Adrenal gland (tissue), 12 donors: ENCODE data around the gene SRGAP3. TPM values are rescaled to one million over a fixed set of nuclear protein-coding genes. Genes with fewer than 3 reads are reported as not detected.

Experiments
- DNase-seq, 7 donors: peaks; one replicate each; pipeline ENCODE4 v3.0.0-alpha.2; 2019 to 2020
- H3K27ac ChIP-seq, 5 donors: fragments of 200-600 bp; sonication (generic) in 4 of 5; 1 replicate in 3 of 5; 2 replicates in 2 of 5; pipeline versions ENCODE4 v1.5.1 to v1.8.0; 2016 to 2020; ENCODE audit warnings: mild to moderate bottlenecking in 1 of 5
- H3K27me3 ChIP-seq: fragments of 200-600 bp; 2 replicates; pipeline ENCODE4 v1.8.0; 2021
- H3K36me3 ChIP-seq, 2 donors: fragments of 200-600 bp; replicated peaks in 1 of 2; 1 replicate in 1 of 2; 2 replicates in 1 of 2; pipeline versions ENCODE4 v1.5.1 to v1.8.0; 2018 to 2022
- H3K4me1 ChIP-seq, 2 donors: fragments of 200-600 bp; replicated peaks in 1 of 2; 1 replicate in 1 of 2; 2 replicates in 1 of 2; pipeline versions ENCODE4 v1.5.1 to v1.8.0; 2018 to 2021
- H3K4me3 ChIP-seq, 4 donors: fragments of 200-600 bp; sonication (generic) in 3 of 4; one replicate each; pipeline ENCODE4 v1.5.1; 2016 to 2018
- H3K9me3 ChIP-seq, 3 donors: fragments of 200-600 bp; sonication (generic) in 1 of 3; replicated peaks in 1 of 3; 1 replicate in 2 of 3; 2 replicates in 1 of 3; pipeline versions ENCODE4 v1.5.1 to v1.8.0; 2016 to 2021
- POLR2A ChIP-seq, 2 donors: fragments of 450-650 bp; IDR thresholded peaks; one replicate each; pipeline ENCODE4 v1.6.1; 2017; ENCODE audit warnings: antibody characterized with exemption in 2 of 2, mild to moderate bottlenecking in 2 of 2, moderate library complexity in 1 of 2
- WGBS, 4 donors: extraction: QIAGEN DNeasy Blood & Tissue Kit in 2 of 4; methylation state at CpG; one replicate each; pipeline versions ENCODE4 v1.1.5 to v1.1.7; 2013 to 2017; 5-methylcytosine and 5-hydroxymethylcytosine counted together
- intact Hi-C, 2 donors: fragments of 100-400 bp; cut with DNase I; formaldehyde crosslinking; loops; one replicate each; pipeline versions ENCODE4 v1.14.1 to v1.15.0; 2022 to 2023
- polyA plus RNA-seq, 3 donors: library from polyadenylated mRNA; stranded (reverse); fragments of 200-250 nt in 2 of 3; fragments of 350-450 nt in 1 of 3; fragmentation: Illumina TruSeq in 1 of 3; extraction: RNeasy Lipid Tissue Mini Kit (QIAGEN cat#74804) in 1 of 3; gene quantifications; one replicate each; pipeline ENCODE4 v1.2.3, GENCODE V29; 2013 to 2014
- total RNA-seq, 9 donors: library from RNA; depleted of rRNA in 4 of 9; stranded (reverse); fragments of >200 nt in 4 of 9; fragments of 120-200 nt in 1 of 9; fragmentation: NEBNext Ultra II Directional in 1 of 9; extraction: Animal tissue kit (Norgen Biotek cat#: 25700) in 1 of 9; gene quantifications; one replicate each; pipeline versions ENCODE4 v1.1.0 to v1.2.4, GENCODE V29; 2013 to 2023
- TF ChIP-seq, protein P1 (sequence below), 6 experiments: fragments of 450-650 bp in 4 of 6; fragments of 200-600 bp in 2 of 6; sonication (generic) in 1 of 6; IDR thresholded peaks; 1 replicate in 5 of 6; 2 replicates in 1 of 6; pipeline versions ENCODE4 v1.5.1 to v1.8.0; 2016 to 2021; ENCODE audit warnings: antibody characterized with exemption in 6 of 6, mild to moderate bottlenecking in 2 of 6, moderate library complexity in 1 of 6
- donor health status: healthy with polysubstance abuse.
- donor health status: Bipolar disorder and iron deficiency.
- donor health status: DM: yes; HTN: yes; CAD: no.
- donor health status: DM: no; HTN: no; CAD: no.
- donor health status: DM: no; HTN: no; CAD: no.
- donor health status: DM: yes; HTN: yes; CAD: no.

Gene SRGAP3
- total and polyA plus RNA-seq, 12 donors, result 3.3 to 35.0 (median 17.8) TPM

DNA sequence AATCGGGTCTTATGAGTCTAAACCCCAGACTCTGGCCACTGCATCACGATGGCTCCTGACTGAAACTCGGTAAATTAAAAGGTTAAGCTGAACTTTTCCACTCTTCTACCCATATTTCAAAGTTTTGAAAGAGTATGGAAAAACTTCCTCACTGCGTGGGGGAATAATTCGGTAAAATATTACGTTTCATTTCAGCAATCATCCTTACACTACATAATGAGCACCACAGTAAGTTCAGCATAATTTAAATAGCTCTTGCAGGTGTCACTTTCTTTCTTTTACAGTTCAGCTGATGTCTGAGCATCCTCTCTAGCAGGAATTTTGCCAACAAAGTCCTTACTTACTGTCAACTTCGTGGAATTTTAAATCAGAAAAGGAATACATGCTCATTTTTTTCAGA lies 17.5 kb downstream of the SRGAP3 start:
- Histone ChIP-seq H3K27me3 (no peaks in the 10 kb centered on the region), H3K4me1 (peaks cover 26 to 39% of the 10 kb centered on the region in 2 donors), H3K27ac (peak overlapping the region in 2 of 5 donors; percentile 30 to 80), H3K9me3 (no peaks in the 10 kb centered on the region), H3K36me3 (no peaks in the 10 kb centered on the region), H3K4me3 (no peak overlapping the region)
- TF ChIP-seq POLR2A (IDR thresholded peaks at IDR 0.05), result no peak
- TF ChIP-seq, protein P1, sequence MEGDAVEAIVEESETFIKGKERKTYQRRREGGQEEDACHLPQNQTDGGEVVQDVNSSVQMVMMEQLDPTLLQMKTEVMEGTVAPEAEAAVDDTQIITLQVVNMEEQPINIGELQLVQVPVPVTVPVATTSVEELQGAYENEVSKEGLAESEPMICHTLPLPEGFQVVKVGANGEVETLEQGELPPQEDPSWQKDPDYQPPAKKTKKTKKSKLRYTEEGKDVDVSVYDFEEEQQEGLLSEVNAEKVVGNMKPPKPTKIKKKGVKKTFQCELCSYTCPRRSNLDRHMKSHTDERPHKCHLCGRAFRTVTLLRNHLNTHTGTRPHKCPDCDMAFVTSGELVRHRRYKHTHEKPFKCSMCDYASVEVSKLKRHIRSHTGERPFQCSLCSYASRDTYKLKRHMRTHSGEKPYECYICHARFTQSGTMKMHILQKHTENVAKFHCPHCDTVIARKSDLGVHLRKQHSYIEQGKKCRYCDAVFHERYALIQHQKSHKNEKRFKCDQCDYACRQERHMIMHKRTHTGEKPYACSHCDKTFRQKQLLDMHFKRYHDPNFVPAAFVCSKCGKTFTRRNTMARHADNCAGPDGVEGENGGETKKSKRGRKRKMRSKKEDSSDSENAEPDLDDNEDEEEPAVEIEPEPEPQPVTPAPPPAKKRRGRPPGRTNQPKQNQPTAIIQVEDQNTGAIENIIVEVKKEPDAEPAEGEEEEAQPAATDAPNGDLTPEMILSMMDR (IDR thresholded peaks at IDR 0.05), result no peak
- DNase-seq, result no peak
- intact Hi-C loops, result no loop called here
- WGBS, 4 donors, result 80 to 87% (median 85%) methylated on average over 7 of the region's 7 CpGs

GRCh38 chr3:9231471-9231870 lies 18.0 kb downstream of the SRGAP3 start:
- intact Hi-C loops, result no loop called here
- Histone ChIP-seq H3K4me1 (peaks cover 26 to 42% of the 10 kb centered on the region in 2 donors), H3K27ac (peak overlapping the region in 3 of 5 donors; percentile 30 to 80 (median 74)), H3K4me3 (no peak overlapping the region), H3K9me3 (no peaks in the 10 kb centered on the region), H3K36me3 (no peaks in the 10 kb centered on the region), H3K27me3 (no peaks in the 10 kb centered on the region)
- no peak for TF ChIP-seq POLR2A (IDR thresholded peaks at IDR 0.05)
- TF ChIP-seq, protein P1 (IDR thresholded peaks at IDR 0.05), result no peak
- 67 to 70% (median 68%) methylated on average over 4 of the region's 4 CpGs for WGBS, 4 donors
- DNase-seq, result no peak

- no peak for TF ChIP-seq POLR2A (IDR thresholded peaks at IDR 0.05)
- TF ChIP-seq, protein P1 (IDR thresholded peaks at IDR 0.05), result no peak
- no peaks in the 10 kb centered on the region for H3K27me3 ChIP-seq
- WGBS, 4 donors, result 27 to 37% (median 31%) methylated on average over 6 of the region's 6 CpGs
- H3K4me3 ChIP-seq, result no peak overlapping the region
- peak overlapping the region; percentile 3 to 88 (median 74) for H3K27ac ChIP-seq
- DNase-seq, result peak in 3 of 7 donors; percentile 19 to 34 (median 28)
- H3K4me1 ChIP-seq, result peaks cover 26 to 47% of the 10 kb centered on the region in 2 donors
- no peaks in the 10 kb centered on the region for H3K36me3 ChIP-seq
- no peaks in the 10 kb centered on the region for H3K9me3 ChIP-seq
- intact Hi-C loops, result no loop called here
Measured at GRCh38 chr3:9231006-9231405, 18.4 kb downstream of the SRGAP3 start.

- H3K27me3 ChIP-seq, result no peaks in the 10 kb centered on the region
- H3K27ac ChIP-seq, result peak overlapping the region; percentile 3 to 88 (median 74)
- intact Hi-C loops, result no loop called here
- peaks cover 26 to 51% of the 10 kb centered on the region in 2 donors for H3K4me1 ChIP-seq
- no peak for TF ChIP-seq POLR2A (IDR thresholded peaks at IDR 0.05)
- TF ChIP-seq, protein P1 (IDR thresholded peaks at IDR 0.05), result no peak
- 41 to 62% (median 51%) methylated on average over 8 of the region's 8 CpGs for WGBS, 4 donors
- H3K36me3 ChIP-seq, result no peaks in the 10 kb centered on the region
- DNase-seq, result peak in 6 of 7 donors; percentile 57 to 78 (median 70)
- H3K9me3 ChIP-seq, result no peaks in the 10 kb centered on the region
- H3K4me3 ChIP-seq, result no peak overlapping the region
Measured at GRCh38 chr3:9230596-9230995, 18.9 kb downstream of the SRGAP3 start.
